Ovary (tissue), 3 donors: ENCODE results near the gene SGMS2.
"Not testable (repeated sequence)": the region's sequence is repeated elsewhere in the genome, so short reads cannot be mapped to it uniquely, and the experiment has no call there.

Experiments
- CTCF ChIP-seq, 3 donors: fragments of 450-650 bp in 2 of 3; fragments of 200-600 bp in 1 of 3; IDR thresholded peaks; one replicate each; pipeline versions ENCODE4 v1.5.1 to v1.8.0; 2016 to 2022; ENCODE audit warnings: antibody characterized with exemption in 3 of 3, mild to moderate bottlenecking in 1 of 3
- EP300 ChIP-seq: sonication (generic); formaldehyde crosslinking; IDR thresholded peaks from one replicate; pipeline ENCODE4 v1.6.1; 2017; ENCODE audit warnings: antibody characterized with exemption
- POLR2A ChIP-seq: fragments of 450-650 bp; IDR thresholded peaks from one replicate; pipeline ENCODE4 v1.6.1; 2017; ENCODE audit warnings: antibody characterized with exemption, mild to moderate bottlenecking, moderate library complexity
- donor health status: DM: no; HTN: no; CAD: no.

- TF ChIP-seq POLR2A; CTCF (IDR thresholded peaks at IDR 0.05); EP300: not testable (repeated sequence)
Measured at GRCh38 chr4:107926875-107927274, 102.1 kb downstream of the SGMS2 start.
